SK-N-SH (cell line): ENCODE data around the gene ENTPD2.

Experiments
- CTCF ChIP-seq: fragments of 200-600 bp; sonication (generic); IDR thresholded peaks from 2 replicates; pipeline ENCODE4 v1.6.1; 2017; ENCODE audit warnings: antibody characterized with exemption, mild to moderate bottlenecking, moderate library complexity
- EP300 ChIP-seq, 2 experiments: IDR thresholded peaks; 2 replicates each; pipeline versions ENCODE4 v1.4.0 to v1.6.1; 2012; ENCODE audit warnings: borderline replicate concordance in 1 of 2, low read depth in 1 of 2, low read length in 1 of 2
- EZH2phosphoT487 ChIP-seq: fragments of 200-600 bp; sonication (generic); IDR thresholded peaks from 2 replicates; pipeline ENCODE4 v1.6.1; 2017; ENCODE audit warnings: low read depth, mixed run types, mild to moderate bottlenecking, antibody characterized with exemption, moderate library complexity, borderline replicate concordance
- MAX ChIP-seq: IDR thresholded peaks from 2 replicates; pipeline ENCODE4 v1.4.0; 2012; ENCODE audit warnings: low read depth
- NFIC ChIP-seq: IDR thresholded peaks from 2 replicates; pipeline ENCODE4 v1.4.0; 2012; ENCODE audit warnings: borderline replicate concordance
- POLR2AphosphoS5 ChIP-seq: IDR thresholded peaks from 2 replicates; pipeline ENCODE4 v1.6.1; 2012; ENCODE audit warnings: low read depth, low read length
- RAD21 ChIP-seq: IDR thresholded peaks from 2 replicates; pipeline ENCODE4 v1.6.1; 2012; ENCODE audit warnings: mild to moderate bottlenecking, low read length
- RCOR1 ChIP-seq: fragments of 150-350 bp; IDR thresholded peaks from 2 replicates; pipeline ENCODE4 v1.6.1; 2017; ENCODE audit warnings: antibody characterized with exemption, low read length
- REST ChIP-seq: IDR thresholded peaks from 2 replicates; pipeline ENCODE4 v1.6.1; 2012; ENCODE audit warnings: mild to moderate bottlenecking, low read depth, low read length, moderate library complexity
- SIN3A ChIP-seq: IDR thresholded peaks from 2 replicates; pipeline ENCODE4 v1.6.1; 2012; ENCODE audit warnings: low read depth, mild to moderate bottlenecking, low read length, moderate library complexity, borderline replicate concordance
- USF1 ChIP-seq: IDR thresholded peaks from 2 replicates; pipeline ENCODE4 v1.4.0; 2012; ENCODE audit warnings: low read depth, borderline replicate concordance
- USF2 ChIP-seq: fragments of 150-350 bp; IDR thresholded peaks from 2 replicates; pipeline ENCODE4 v1.6.1; 2017; ENCODE audit warnings: antibody characterized with exemption, low read length, low read depth, borderline replicate concordance
- YY1 ChIP-seq: IDR thresholded peaks from 2 replicates; pipeline ENCODE4 v1.4.0; 2012; ENCODE audit warnings: low read depth, mild to moderate bottlenecking

GRCh38 chr9:137020771-137021567, 32.9 kb downstream of the ENTPD2 start:
- no peak for TF ChIP-seq MAX
- no peak for TF ChIP-seq CTCF
- TF ChIP-seq EZH2phosphoT487, result no peak
- no peak for TF ChIP-seq SIN3A
- no peak for TF ChIP-seq USF2
- no peak for TF ChIP-seq YY1
- no peak for TF ChIP-seq RAD21
- no peak for TF ChIP-seq NFIC
- TF ChIP-seq RCOR1, result no peak
- TF ChIP-seq EP300 (IDR thresholded peaks at IDR 0.05; ENCODE audit: borderline replicate concordance in 1 of 2, low read depth in 1 of 2, low read length in 1 of 2), result no peak
- no peak for TF ChIP-seq USF1
- TF ChIP-seq REST, result no peak
- TF ChIP-seq POLR2AphosphoS5, result no peak
